Choroid plexus epithelial cell (primary cell): ENCODE data around the gene RPS15.

ENCODE experiments used
- DNase-seq: peaks from one replicate; pipeline ENCODE4 v3.0.0-alpha.2; 2010; ENCODE audit warnings: low read depth
- H3K4me3 ChIP-seq: 2 replicates; pipeline ENCODE4 v1.5.1; 2011; ENCODE audit warnings: low read depth, mild to moderate bottlenecking, control low read depth, low read length, moderate library complexity
- CTCF ChIP-seq: conservative IDR thresholded peaks from 2 replicates; pipeline ENCODE4 v1.5.1; 2011; ENCODE audit warnings: low read depth, mild to moderate bottlenecking, control low read depth, inconsistent platforms, low read length, moderate library complexity

Gene RPS15

GRCh38 chr19:1465191-1466016 lies 27.2 kb downstream of the RPS15 start:
- peak; percentile 54 for TF ChIP-seq CTCF
- peak; percentile 52 for DNase-seq
- H3K4me3 ChIP-seq: no peak overlapping the region

GRCh38 chr19:1466018-1466460 lies 27.8 kb downstream of the RPS15 start:
- H3K4me3 ChIP-seq: no peak overlapping the region
- TF ChIP-seq CTCF: no peak
- no peak for DNase-seq

GRCh38 chr19:1466461-1467214 lies 28.4 kb downstream of the RPS15 start:
- no peak for DNase-seq
- TF ChIP-seq CTCF: no peak
- H3K4me3 ChIP-seq: no peak overlapping the region

- no peak for TF ChIP-seq CTCF
- DNase-seq: no peak
- H3K4me3 ChIP-seq: no peak overlapping the region
These were observed 29.0 kb downstream of the RPS15 start for GRCh38 chr19:1467215-1467489.

- H3K4me3 ChIP-seq: no peak overlapping the region
- no peak for TF ChIP-seq CTCF
- no peak for DNase-seq
These were observed 29.5 kb downstream of the RPS15 start for GRCh38 chr19:1467490-1468273.

- TF ChIP-seq CTCF: no peak
- no peak for DNase-seq
- no peak overlapping the region for H3K4me3 ChIP-seq
These were observed 30.2 kb downstream of the RPS15 start for GRCh38 chr19:1468274-1468820.
